Measurements from ENCODE around the gene EXOSC1. TPM values are rescaled to one million over a fixed set of nuclear protein-coding genes. Genes with fewer than 3 reads are reported as not detected.
"Not testable (repeated sequence)": the region's sequence is repeated elsewhere in the genome, so short reads cannot be mapped to it uniquely, and the experiment has no call there.

The EXOSC1 gene
- total RNA-seq, 2 donors from 2014 or later, result 21.8 to 30.8 TPM

- H3K4me1 ChIP-seq (replicated peaks), result no peaks in the 10 kb centered on the region
- WGBS, result 87% methylated on average over 9 of the region's 9 CpGs
- TF ChIP-seq, protein P1, sequence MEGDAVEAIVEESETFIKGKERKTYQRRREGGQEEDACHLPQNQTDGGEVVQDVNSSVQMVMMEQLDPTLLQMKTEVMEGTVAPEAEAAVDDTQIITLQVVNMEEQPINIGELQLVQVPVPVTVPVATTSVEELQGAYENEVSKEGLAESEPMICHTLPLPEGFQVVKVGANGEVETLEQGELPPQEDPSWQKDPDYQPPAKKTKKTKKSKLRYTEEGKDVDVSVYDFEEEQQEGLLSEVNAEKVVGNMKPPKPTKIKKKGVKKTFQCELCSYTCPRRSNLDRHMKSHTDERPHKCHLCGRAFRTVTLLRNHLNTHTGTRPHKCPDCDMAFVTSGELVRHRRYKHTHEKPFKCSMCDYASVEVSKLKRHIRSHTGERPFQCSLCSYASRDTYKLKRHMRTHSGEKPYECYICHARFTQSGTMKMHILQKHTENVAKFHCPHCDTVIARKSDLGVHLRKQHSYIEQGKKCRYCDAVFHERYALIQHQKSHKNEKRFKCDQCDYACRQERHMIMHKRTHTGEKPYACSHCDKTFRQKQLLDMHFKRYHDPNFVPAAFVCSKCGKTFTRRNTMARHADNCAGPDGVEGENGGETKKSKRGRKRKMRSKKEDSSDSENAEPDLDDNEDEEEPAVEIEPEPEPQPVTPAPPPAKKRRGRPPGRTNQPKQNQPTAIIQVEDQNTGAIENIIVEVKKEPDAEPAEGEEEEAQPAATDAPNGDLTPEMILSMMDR (IDR thresholded peaks at IDR 0.05), result no peak
- TF ChIP-seq POLR2AphosphoS5 (IDR thresholded peaks at IDR 0.05) (no peak), POLR2A (IDR thresholded peaks at IDR 0.05) (no peak)
- no peaks in the 10 kb centered on the region for H3K9me3 ChIP-seq
- no peak overlapping the region for H3K4me3 ChIP-seq
- H3K36me3 ChIP-seq, result peaks cover 0 to 13% of the 10 kb centered on the region in 2 donors
- no peak overlapping the region for H3K27ac ChIP-seq
- DNase-seq (ENCODE audit: low spot score), result no peak
- intact Hi-C loops (cut with DNase I), result no loop called here
- H3K27me3 ChIP-seq (replicated peaks; ENCODE audit: insufficient read depth), result no peaks in the 10 kb centered on the region
These were observed 34.1 kb upstream of the EXOSC1 start for GRCh38 chr10:97479939-97480338.

GRCh38 chr10:97479410-97479809 is 33.6 kb upstream of the EXOSC1 start:
- H3K4me1 ChIP-seq (replicated peaks); DNase-seq (ENCODE audit: low spot score); H3K9me3 ChIP-seq; H3K4me3 ChIP-seq; H3K27me3 ChIP-seq (replicated peaks; ENCODE audit: insufficient read depth); intact Hi-C loops (cut with DNase I); H3K27ac ChIP-seq: not testable (repeated sequence)
- WGBS, result 72% methylated on average over 4 of the region's 4 CpGs
- H3K36me3 ChIP-seq, result peaks cover 0 to 13% of the 10 kb centered on the region in 2 donors

DNA sequence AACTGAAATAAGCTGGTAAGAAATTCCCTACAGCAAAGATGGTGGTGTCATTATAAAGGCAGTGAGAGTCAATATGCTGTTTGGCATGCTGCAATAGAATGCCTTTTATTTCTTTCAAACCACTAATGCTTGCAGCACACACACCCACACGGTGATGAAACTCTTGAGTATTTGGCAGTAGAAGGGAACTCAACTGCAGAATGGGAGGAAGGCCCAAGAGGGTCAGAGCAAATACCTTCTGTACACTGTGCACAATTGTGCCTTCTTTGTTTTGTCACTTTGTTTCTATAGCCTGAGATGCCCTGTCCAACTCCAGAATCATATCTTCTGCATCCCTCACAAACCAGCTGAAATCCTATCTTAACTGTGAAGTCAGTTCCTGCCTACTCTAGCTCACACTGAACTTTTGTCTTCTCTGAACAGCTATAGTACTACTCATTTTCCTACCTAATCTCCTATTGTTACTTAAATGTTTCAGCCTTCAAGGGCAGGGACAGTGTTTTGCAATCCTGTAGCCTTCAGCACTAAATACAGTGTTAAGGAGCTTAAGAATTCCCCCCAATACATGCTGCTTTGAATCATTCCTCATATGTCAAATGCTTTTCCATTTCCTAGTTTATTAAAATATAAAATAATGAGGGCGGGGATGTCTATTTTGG is 30.3 kb upstream of the EXOSC1 start:
- H3K36me3 ChIP-seq, result peaks cover 0 to 13% of the 10 kb centered on the region in 2 donors
- WGBS, result 54% methylated on average over 2 of the region's 2 CpGs
- no peaks in the 10 kb centered on the region for H3K9me3 ChIP-seq
- intact Hi-C loops (cut with DNase I), result no loop called here
- TF ChIP-seq, protein P1 (IDR thresholded peaks at IDR 0.05), result no peak
- TF ChIP-seq POLR2A (IDR thresholded peaks at IDR 0.05), result no peak
- no peak for TF ChIP-seq POLR2AphosphoS5 (IDR thresholded peaks at IDR 0.05)
- DNase-seq (ENCODE audit: low spot score), result no peak
- no peak overlapping the region for H3K27ac ChIP-seq
- no peak overlapping the region for H3K4me3 ChIP-seq
- no peaks in the 10 kb centered on the region for H3K4me1 ChIP-seq (replicated peaks)
- H3K27me3 ChIP-seq (replicated peaks; ENCODE audit: insufficient read depth), result no peaks in the 10 kb centered on the region

DNA sequence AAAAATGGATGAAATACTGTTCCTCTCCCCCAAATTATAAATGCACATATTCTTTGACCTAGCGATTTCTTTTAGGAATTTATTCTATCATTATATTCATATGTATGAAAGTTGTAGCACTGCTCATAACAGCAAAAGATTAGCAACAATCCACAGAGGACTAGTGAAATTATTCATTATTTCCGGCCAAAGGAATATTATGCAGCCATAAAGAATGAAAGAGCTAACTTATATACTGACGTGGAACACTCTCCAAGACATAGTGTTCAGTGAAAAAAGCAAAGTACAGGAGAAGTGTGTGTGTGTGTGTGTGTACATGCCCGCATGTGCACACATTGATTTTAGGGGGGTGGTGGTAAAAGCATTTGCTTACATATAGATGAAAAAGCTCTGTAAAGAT is 29.1 kb upstream of the EXOSC1 start:
- intact Hi-C loops (cut with DNase I), result no loop called here
- no peaks in the 10 kb centered on the region for H3K4me1 ChIP-seq (replicated peaks)
- no peak for DNase-seq (ENCODE audit: low spot score)
- H3K27me3 ChIP-seq (replicated peaks; ENCODE audit: insufficient read depth), result no peaks in the 10 kb centered on the region
- TF ChIP-seq, protein P1 (IDR thresholded peaks at IDR 0.05), result no peak
- no peak for TF ChIP-seq POLR2AphosphoS5 (IDR thresholded peaks at IDR 0.05)
- TF ChIP-seq POLR2A (IDR thresholded peaks at IDR 0.05), result no peak
- no peak overlapping the region for H3K27ac ChIP-seq
- no peaks in the 10 kb centered on the region for H3K9me3 ChIP-seq
- no peak overlapping the region for H3K4me3 ChIP-seq
- 95% methylated on average over 4 of the region's 4 CpGs for WGBS
- H3K36me3 ChIP-seq, result peaks cover 0 to 20% of the 10 kb centered on the region in 2 donors

GRCh38 chr10:97468781-97469180 is 23.0 kb upstream of the EXOSC1 start:
- DNase-seq (ENCODE audit: low spot score); H3K27me3 ChIP-seq (replicated peaks; ENCODE audit: insufficient read depth); H3K4me1 ChIP-seq (replicated peaks); H3K4me3 ChIP-seq; intact Hi-C loops (cut with DNase I); H3K9me3 ChIP-seq; H3K27ac ChIP-seq: not testable (repeated sequence)
- WGBS, result 89% methylated on average over 12 of the region's 12 CpGs
- peaks cover 9 to 25% of the 10 kb centered on the region in 2 donors for H3K36me3 ChIP-seq

GRCh38 chr10:97468162-97468561 is 22.4 kb upstream of the EXOSC1 start:
- Histone ChIP-seq H3K9me3 (no peaks in the 10 kb centered on the region), H3K36me3 (peaks cover 9 to 25% of the 10 kb centered on the region in 2 donors), H3K27ac (no peak overlapping the region), H3K27me3 (replicated peaks; ENCODE audit: insufficient read depth) (no peaks in the 10 kb centered on the region), H3K4me1 (replicated peaks) (peaks cover 4% of the 10 kb centered on the region), H3K4me3 (no peak overlapping the region)
- intact Hi-C loops (cut with DNase I), result no loop called here
- TF ChIP-seq, protein P1 (IDR thresholded peaks at IDR 0.05), result no peak
- WGBS, result 56% methylated on average over 3 of the region's 3 CpGs
- DNase-seq (ENCODE audit: low spot score), result no peak

All from prostate gland (tissue), 2 donors.